GM12872 (cell line): ENCODE measurements around the gene ASPDH.

Experiments used
- CTCF ChIP-seq: IDR thresholded peaks from 3 replicates; pipeline ENCODE4 v1.5.1; 2011; ENCODE audit warnings: low read depth, mild to moderate bottlenecking, low read length, moderate library complexity; ENCODE audit not compliant: insufficient read depth

The ASPDH gene

GRCh38 chr19:50497022-50497405 lies 16.7 kb downstream of the ASPDH start:
- no peak for TF ChIP-seq CTCF

GRCh38 chr19:50496189-50497021 lies 17.3 kb downstream of the ASPDH start:
- no peak for TF ChIP-seq CTCF

GRCh38 chr19:50495020-50495531 lies 18.6 kb downstream of the ASPDH start:
- TF ChIP-seq CTCF, result no peak

- no peak for TF ChIP-seq CTCF
Observed at GRCh38 chr19:50494186-50495019, 19.3 kb downstream of the ASPDH start.

GRCh38 chr19:50493171-50493570 lies 20.5 kb downstream of the ASPDH start:
- TF ChIP-seq CTCF, result no peak

GRCh38 chr19:50492303-50493052 lies 21.2 kb downstream of the ASPDH start:
- no peak for TF ChIP-seq CTCF
